ENCODE data around the gene RBM7. TPM values are rescaled to one million over a fixed set of nuclear protein-coding genes. Genes with fewer than 3 reads are reported as not detected.
A peak's percentile ranks its signal among the peaks of the same experiment; 100 is the strongest.

RBM7 gene
- total and polyA plus RNA-seq, 8 donors = 28.7 to 59.7 (median 49.2) TPM

- TF ChIP-seq, protein P1, sequence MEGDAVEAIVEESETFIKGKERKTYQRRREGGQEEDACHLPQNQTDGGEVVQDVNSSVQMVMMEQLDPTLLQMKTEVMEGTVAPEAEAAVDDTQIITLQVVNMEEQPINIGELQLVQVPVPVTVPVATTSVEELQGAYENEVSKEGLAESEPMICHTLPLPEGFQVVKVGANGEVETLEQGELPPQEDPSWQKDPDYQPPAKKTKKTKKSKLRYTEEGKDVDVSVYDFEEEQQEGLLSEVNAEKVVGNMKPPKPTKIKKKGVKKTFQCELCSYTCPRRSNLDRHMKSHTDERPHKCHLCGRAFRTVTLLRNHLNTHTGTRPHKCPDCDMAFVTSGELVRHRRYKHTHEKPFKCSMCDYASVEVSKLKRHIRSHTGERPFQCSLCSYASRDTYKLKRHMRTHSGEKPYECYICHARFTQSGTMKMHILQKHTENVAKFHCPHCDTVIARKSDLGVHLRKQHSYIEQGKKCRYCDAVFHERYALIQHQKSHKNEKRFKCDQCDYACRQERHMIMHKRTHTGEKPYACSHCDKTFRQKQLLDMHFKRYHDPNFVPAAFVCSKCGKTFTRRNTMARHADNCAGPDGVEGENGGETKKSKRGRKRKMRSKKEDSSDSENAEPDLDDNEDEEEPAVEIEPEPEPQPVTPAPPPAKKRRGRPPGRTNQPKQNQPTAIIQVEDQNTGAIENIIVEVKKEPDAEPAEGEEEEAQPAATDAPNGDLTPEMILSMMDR (IDR thresholded peaks at IDR 0.05) = no peak
- intact Hi-C loops (cut with DNase I) = no loop called here
- ATAC-seq = no peak
- no peak overlapping the region for H3K27ac ChIP-seq
- H3K27me3 ChIP-seq = no peaks in the 10 kb centered on the region
- no peaks in the 10 kb centered on the region for H3K4me1 ChIP-seq
- H3K9me3 ChIP-seq = no peaks in the 10 kb centered on the region
- no peak overlapping the region for H3K4me3 ChIP-seq
- H3K36me3 ChIP-seq = no peaks in the 10 kb centered on the region
- no peak for DNase-seq
These were observed 41.1 kb upstream of the RBM7 start for GRCh38 chr11:114359342-114359741.

DNA sequence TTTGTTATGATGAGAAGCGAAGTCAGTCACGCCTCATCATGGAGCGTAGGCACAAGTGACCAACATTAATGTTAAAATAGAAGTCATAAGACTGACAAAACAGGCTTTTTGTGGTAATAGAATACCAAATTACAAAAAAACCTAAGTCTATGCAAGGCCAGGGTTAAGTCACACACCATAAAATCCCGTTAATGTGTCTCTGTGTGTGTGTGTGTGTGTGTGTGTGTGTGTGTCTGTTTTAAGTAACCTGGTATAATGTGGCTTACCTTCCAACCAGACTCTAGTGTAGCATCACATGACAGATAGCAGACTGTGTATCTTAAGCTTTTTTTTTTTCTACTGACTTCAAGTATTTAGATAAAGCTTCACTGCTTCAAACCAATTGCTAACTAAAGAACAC is 38.1 kb upstream of the RBM7 start:
- ATAC-seq = no peak

DNA sequence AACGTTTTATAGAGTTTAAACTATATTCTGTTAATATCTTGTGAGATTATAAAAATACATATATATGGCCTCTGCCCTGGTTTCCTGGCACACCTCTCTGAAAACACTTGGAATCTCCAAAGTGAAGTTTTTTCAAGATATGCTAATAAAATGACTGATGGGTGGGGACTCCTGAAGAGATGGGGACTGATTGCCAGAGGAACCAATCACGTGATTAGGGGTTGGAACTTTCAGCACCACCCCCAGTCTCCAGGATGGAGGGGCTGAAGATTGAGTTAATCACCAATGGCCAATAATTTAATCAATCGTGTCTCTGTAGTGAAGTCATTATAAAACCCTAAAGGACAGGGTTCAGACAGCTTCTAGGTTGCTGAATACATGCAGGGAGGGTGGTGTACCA is 37.5 kb upstream of the RBM7 start:
- H3K9me3 ChIP-seq = no peaks in the 10 kb centered on the region
- H3K4me3 ChIP-seq = no peak overlapping the region
- TF ChIP-seq, protein P1 (IDR thresholded peaks at IDR 0.05) = no peak
- no peak for DNase-seq
- no peaks in the 10 kb centered on the region for H3K36me3 ChIP-seq
- no peak for ATAC-seq
- no peaks in the 10 kb centered on the region for H3K27me3 ChIP-seq
- no peaks in the 10 kb centered on the region for H3K4me1 ChIP-seq
- H3K27ac ChIP-seq = no peak overlapping the region
- intact Hi-C loops (cut with DNase I) = no loop called here

More for the DNA sequence above, 38.1 kb upstream of the RBM7 start:
- Histone ChIP-seq H3K4me1 (no peaks in the 10 kb centered on the region), H3K9me3 (no peaks in the 10 kb centered on the region), H3K36me3 (no peaks in the 10 kb centered on the region), H3K27me3 (no peaks in the 10 kb centered on the region), H3K27ac (no peak overlapping the region), H3K4me3 (no peak overlapping the region)
- intact Hi-C loops (cut with DNase I) = no loop called here
- TF ChIP-seq, protein P1 (IDR thresholded peaks at IDR 0.05) = no peak
- no peak for DNase-seq

GRCh38 chr11:114366331-114367243 is 33.9 kb upstream of the RBM7 start:
- H3K27me3 ChIP-seq = no peaks in the 10 kb centered on the region
- ATAC-seq (peak; percentile 13), DNase-seq (no peak)
- no peak overlapping the region for H3K4me3 ChIP-seq
- no peaks in the 10 kb centered on the region for H3K9me3 ChIP-seq
- TF ChIP-seq, protein P1 (IDR thresholded peaks at IDR 0.05) = no peak
- H3K27ac ChIP-seq = peak overlapping the region in 1 of 2 donors; percentile 3
- H3K4me1 ChIP-seq = no peaks in the 10 kb centered on the region
- H3K36me3 ChIP-seq = no peaks in the 10 kb centered on the region
- intact Hi-C loops (cut with DNase I) = no loop called here

GRCh38 chr11:114367244-114367957 is 33.1 kb upstream of the RBM7 start:
- H3K36me3 ChIP-seq = no peaks in the 10 kb centered on the region
- H3K4me1 ChIP-seq = no peaks in the 10 kb centered on the region
- TF ChIP-seq, protein P1 (IDR thresholded peaks at IDR 0.05) = no peak
- intact Hi-C loops (cut with DNase I) = no loop called here
- no peak overlapping the region for H3K4me3 ChIP-seq
- DNase-seq = no peak
- no peak overlapping the region for H3K27ac ChIP-seq
- no peaks in the 10 kb centered on the region for H3K9me3 ChIP-seq
- no peaks in the 10 kb centered on the region for H3K27me3 ChIP-seq
- ATAC-seq = no peak
